Stimulated activated CD8-positive, alpha-beta memory T cell treated with anti-CD3 and anti-CD28 coated beads, Interleukin-15, amount 100 ng/mL, for 24 hours (primary cell): Measurements from ENCODE around the gene LILRA2.
"Not testable (repeated sequence)": the region's sequence is repeated elsewhere in the genome, so short reads cannot be mapped to it uniquely, and the experiment has no call there.

Experiments used
- DNase-seq: peaks from one replicate; pipeline ENCODE4 v3.0.0-alpha.2; 2020; ENCODE audit warnings: low read depth

The LILRA2 gene

GRCh38 chr19:54571715-54572615 is 1.6 kb upstream of the LILRA2 start:
- DNase-seq, result not testable (repeated sequence)

GRCh38 chr19:54572696-54573311 is 786 bp upstream of the LILRA2 start:
- no peak for DNase-seq

DNA sequence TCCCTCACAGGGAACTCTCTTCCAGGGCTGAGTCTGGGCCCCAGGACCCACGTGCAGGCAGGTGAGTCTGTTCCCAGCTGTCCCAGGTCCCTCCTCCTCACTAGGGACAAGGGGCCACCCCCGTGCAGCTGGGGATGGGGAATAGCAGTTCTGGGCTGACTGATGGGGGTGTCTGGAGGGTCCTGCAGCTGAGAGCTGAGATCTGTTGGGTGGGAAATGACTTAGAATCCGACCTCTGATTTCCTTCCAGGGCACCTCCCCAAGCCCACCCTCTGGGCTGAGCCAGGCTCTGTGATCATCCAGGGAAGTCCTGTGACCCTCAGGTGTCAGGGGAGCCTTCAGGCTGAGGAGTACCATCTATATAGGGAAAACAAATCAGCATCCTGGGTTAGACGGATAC is 461 bp downstream of the LILRA2 start:
- no peak for DNase-seq

DNA sequence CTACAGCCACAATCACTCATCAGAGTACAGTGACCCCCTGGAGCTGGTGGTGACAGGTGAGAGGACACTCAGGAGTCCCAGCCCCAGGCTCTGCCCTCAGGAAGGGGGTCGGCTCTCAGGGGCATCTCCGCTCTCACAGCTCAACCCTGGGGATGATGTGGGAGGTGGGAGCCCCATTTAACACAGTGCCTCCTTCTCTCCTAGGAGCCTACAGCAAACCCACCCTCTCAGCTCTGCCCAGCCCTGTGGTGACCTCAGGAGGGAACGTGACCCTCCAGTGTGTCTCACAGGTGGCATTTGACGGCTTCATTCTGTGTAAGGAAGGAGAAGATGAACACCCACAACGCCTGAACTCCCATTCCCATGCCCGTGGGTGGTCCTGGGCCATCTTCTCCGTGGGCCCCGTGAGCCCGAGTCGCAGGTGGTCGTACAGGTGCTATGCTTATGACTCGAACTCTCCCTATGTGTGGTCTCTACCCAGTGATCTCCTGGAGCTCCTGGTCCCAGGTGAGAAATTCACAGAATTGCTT is 1.0 kb downstream of the LILRA2 start:
- DNase-seq, result no peak

DNA sequence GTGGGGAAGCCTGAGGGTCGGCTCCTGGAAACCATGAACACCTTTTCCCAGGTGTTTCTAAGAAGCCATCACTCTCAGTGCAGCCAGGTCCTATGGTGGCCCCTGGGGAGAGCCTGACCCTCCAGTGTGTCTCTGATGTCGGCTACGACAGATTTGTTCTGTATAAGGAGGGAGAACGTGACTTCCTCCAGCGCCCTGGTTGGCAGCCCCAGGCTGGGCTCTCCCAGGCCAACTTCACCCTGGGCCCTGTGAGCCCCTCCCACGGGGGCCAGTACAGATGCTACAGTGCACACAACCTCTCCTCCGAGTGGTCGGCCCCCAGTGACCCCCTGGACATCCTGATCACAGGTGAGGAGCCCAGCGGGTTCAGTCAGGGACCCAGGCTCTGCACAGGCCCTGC is 1.6 kb downstream of the LILRA2 start:
- not testable (repeated sequence) for DNase-seq

DNA sequence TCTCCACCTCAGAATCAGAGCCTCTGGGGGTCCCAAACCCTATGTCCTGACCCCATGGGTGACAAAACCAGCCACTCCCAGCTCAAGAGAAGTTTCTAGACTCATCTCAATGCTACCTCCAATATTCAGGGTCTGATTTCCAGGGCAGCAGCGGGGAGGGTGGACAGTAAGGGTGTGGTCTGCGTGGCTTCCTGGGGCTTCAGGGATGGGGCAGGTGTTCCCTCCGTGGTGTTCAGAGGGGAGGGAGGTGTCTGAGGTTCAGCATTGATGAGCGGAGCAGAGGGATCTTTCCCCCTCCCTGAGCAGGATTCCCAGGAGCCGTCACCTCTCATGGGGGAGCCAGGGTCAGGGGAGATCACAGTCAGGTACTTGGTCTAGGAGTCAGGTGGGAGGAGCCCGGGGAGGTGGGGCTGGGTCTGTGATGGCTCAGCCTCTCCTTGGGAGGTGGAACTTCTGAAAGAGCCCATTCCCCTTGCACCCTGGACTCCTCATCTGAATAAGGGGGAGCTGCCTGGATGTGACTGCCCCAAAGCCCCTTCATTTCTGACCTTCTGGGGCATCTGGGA is 2.9 kb downstream of the LILRA2 start:
- DNase-seq, result no peak

DNA sequence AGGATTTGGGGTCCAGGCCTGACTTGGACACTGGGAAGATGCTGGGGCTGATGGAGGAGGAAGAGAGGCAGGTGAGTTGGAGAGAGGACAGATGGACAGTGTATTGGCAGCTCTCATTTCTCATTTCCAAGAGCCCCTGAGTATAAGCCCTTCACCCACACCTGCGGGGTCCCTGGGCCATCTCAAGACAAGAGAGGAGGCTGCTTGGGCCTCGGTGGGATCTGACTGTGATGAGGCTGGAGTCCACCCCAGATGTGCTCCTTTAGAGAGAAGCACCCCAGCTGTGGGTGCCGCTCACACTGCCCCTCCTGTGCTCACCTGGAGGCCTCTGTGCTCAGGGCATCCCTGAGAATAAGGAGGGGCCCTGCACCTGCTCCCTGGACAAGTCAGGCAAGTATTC is 3.7 kb downstream of the LILRA2 start:
- DNase-seq, result no peak

DNA sequence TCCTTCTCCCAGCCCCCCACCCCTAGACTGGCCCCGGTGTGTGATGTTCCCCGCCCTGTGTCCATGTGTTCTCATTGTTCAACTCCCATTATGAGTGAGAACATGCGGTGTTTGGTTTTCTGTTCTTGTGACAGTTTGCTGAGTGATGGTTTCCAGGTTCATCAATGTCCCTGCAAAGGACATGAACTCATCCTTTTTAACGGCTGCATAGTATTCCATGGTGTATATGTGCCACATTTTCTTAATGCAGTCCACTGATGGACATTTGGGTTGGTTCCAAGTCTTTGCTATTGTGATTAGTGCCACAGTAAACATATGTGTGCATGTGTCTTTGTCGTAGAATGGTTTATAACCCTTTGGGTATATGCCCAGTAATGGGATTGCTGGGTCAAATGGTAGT is 4.7 kb downstream of the LILRA2 start:
- DNase-seq, result not testable (repeated sequence)

DNA sequence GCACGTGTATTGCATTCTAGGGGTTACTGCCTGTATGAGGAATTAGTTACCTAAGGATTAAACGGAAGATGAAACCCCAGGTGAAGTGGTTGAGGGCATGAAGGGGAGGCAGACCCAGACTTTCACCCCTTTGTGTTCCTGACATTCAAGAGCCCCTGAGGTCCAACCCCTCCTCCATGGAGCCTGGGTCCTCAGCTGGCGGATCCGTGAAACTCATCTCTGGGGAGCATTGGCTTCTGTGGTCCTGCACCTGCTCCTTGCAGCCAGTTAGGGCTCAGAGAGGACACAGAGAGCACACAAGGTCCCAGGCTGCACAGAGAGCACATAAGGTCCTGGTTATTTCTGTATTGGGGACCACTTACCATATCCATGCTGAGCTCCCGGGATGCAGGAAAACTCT is 12.8 kb downstream of the LILRA2 start:
- no peak for DNase-seq

- DNase-seq, result no peak
These were observed 13.4 kb downstream of the LILRA2 start for GRCh38 chr19:54587026-54587425.

DNA sequence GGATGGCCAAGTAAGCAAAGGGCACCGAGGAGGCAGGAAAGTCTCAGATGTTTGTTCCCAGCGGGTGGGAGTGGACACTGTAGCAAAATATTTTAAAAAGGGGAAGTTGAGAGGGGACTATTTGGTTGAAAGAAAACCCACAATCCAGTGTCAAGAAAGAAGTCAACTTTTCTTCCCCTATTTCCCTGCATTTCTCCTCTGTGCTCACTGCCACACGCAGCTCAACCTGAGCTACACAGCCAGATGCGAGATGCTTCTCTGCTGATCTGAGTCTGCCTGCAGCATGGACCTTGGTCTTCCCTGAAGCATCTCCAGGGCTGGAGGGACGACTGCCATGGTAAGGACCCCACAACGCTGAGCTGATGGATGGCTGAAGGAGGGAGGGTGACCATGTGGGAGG is 19.9 kb downstream of the LILRA2 start, which contains the start of gene LILRA1:
Gene LILRA1 (plus strand): TSS at position 188 of the 400 bp plus-strand sequence. CDS start 613 bp downstream, outside the sequence.
- DNase-seq, result not testable (repeated sequence)

- DNase-seq, result not testable (repeated sequence)
These were observed 20.5 kb downstream of the LILRA2 start for GRCh38 chr19:54593931-54594626.

DNA sequence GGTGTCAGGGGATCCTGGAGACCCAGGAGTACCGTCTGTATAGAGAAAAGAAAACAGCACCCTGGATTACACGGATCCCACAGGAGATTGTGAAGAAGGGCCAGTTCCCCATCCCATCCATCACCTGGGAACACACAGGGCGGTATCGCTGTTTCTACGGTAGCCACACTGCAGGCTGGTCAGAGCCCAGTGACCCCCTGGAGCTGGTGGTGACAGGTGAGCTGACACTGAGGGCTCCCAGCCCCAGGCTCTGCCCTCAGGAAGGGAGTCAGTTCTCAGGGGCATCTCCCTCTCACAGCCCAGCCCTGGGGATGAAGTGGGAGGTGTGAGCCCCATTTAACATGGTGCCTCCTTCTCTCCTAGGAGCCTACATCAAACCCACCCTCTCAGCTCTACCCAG is 21.1 kb downstream of the LILRA2 start:
- DNase-seq, result no peak

- not testable (repeated sequence) for DNase-seq
These were observed 22.3 kb downstream of the LILRA2 start for GRCh38 chr19:54595680-54596436.

DNA sequence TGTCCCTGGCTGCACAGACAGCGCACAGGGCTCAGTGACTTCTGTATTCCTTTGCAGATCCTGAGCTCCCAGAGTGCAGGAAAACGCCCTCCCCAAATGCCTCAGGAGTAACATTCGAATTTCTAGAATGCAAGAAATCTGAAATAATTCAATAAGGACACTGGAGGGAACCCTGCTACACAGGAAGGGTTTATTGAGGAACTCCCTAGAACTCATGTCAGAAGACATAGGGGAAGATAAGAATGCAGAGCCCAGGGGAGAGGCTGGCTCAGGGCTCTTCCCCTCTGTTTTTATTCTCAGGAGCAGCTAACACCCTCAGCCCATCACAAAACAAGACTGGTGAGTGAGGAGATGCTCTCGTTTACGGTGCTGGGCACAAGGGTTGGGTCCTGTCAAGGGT is 26.6 kb downstream of the LILRA2 start:
- no peak for DNase-seq

GRCh38 chr19:54606230-54606629 is 32.6 kb downstream of the LILRA2 start:
- no peak for DNase-seq

GRCh38 chr19:54606891-54607784 is 33.5 kb downstream of the LILRA2 start:
- DNase-seq, result no peak

DNA sequence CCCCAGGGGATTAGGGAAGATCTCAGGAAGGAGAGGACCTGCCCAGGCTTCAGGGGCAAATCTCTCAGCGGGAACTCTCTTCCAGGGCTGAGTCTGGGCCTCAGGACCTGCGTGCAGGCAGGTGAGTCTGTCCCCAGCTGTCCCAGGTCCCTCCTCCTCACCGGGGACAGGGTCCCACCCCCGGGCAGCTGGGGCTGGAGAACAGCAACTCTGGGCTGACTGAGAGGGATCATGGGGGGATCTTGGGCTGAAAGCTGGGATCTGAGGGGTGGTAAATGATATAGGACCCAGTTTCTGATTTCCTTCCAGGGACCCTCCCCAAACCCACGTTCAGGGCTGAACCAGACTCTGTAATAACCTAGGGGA is 34.2 kb downstream of the LILRA2 start:
- no peak for DNase-seq

DNA sequence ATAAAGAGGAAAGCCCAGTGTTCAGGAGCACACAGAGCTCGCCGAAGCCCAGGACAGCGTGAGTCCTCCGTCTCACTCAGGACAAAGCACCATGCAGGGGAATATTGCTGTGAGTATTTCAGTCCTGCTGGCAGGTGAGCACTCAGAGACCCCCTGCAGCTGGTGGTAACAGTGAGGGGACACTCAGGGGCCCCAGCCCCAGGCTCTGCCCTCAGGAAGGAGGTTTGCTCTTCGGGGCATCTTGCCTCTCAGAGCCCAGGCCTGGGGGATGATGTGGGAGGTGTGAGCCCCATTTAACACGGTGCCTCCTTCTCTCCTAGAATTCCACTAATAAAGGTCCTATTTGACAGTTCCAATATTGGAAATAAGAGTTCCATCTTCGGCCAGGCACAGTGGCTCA is 34.6 kb downstream of the LILRA2 start:
- DNase-seq, result no peak

DNA sequence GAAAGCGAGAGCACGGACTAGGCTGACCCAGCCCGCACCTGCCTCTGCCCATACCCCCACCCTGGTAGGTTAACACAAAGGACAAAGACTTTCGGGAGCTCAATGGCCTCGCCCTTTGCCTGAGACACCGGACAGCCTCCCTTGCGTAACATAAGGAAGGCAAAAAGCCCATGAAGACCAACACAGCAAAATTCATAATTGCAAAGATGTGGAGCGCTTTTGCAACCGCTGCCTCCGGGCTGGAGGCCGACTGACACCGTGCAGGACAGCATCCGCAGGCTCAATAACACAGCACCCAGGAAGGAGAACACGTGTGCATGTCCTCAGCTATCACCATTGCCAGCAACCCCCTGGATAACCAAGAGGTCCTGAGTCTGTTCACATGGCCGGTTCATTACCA is 35.2 kb downstream of the LILRA2 start:
- no peak for DNase-seq
